Spinal cord (tissue), 10 donors: ENCODE data around the gene FRAS1. TPM values are rescaled to one million over a fixed set of nuclear protein-coding genes. Genes with fewer than 3 reads are reported as not detected.
"Not testable (repeated sequence)": the region's sequence is repeated elsewhere in the genome, so short reads cannot be mapped to it uniquely, and the experiment has no call there.

Experiments
- DNase-seq, 6 donors: peaks; one replicate each; pipeline versions ENCODE4 v3.0.0 to v3.0.0-alpha.2; 2013 to 2015; ENCODE audit warnings: low spot score in 6 of 6, low read depth in 4 of 6
- H3K27ac ChIP-seq: one replicate; pipeline ENCODE4 v1.5.1; 2013; ENCODE audit warnings: low read depth, low read length, control low read depth
- H3K27me3 ChIP-seq: one replicate; pipeline ENCODE4 v1.6.1; 2013; ENCODE audit warnings: low read length; ENCODE audit not compliant: control insufficient read depth, insufficient read depth
- H3K36me3 ChIP-seq: one replicate; pipeline ENCODE4 v1.6.1; 2013; ENCODE audit warnings: low read length; ENCODE audit not compliant: control insufficient read depth, insufficient read depth
- H3K4me1 ChIP-seq: one replicate; pipeline ENCODE4 v1.6.1; 2013; ENCODE audit warnings: low read length; ENCODE audit not compliant: control insufficient read depth, insufficient read depth
- H3K4me3 ChIP-seq: one replicate; pipeline ENCODE4 v1.5.1; 2013; ENCODE audit warnings: low read depth, low read length, control low read depth
- H3K9me3 ChIP-seq: one replicate; pipeline ENCODE4 v1.6.1; 2013; ENCODE audit warnings: low read length; ENCODE audit not compliant: control insufficient read depth, insufficient read depth
- WGBS: methylation state at CpG from one replicate; pipeline ENCODE4 v1.1.5; 2013; ENCODE audit warnings: missing lambda C conversion rate; ENCODE audit not compliant: insufficient coverage; 5-methylcytosine and 5-hydroxymethylcytosine counted together
- polyA plus RNA-seq, 2 donors: library from polyadenylated mRNA; unstranded; fragments of 120-200 nt; gene quantifications; one replicate each; pipeline ENCODE4 v1.2.1, GENCODE V29; 2013; ENCODE audit not compliant: insufficient read length in 2 of 2
- total RNA-seq, 2 donors: library from RNA; depleted of rRNA in 1 of 2; stranded (reverse); fragments of 120-200 nt in 1 of 2; fragments of >200 nt in 1 of 2; gene quantifications; one replicate each; pipeline versions ENCODE4 v1.2.3 to v1.2.4, GENCODE V29; 2013 to 2014
- donor health status: healthy.

FRAS1 gene
- total and polyA plus RNA-seq, 4 donors, result 7.5 to 24.0 (median 16.5) TPM

GRCh38 chr4:78493731-78494130 is 436.6 kb downstream of the FRAS1 start:
- Histone ChIP-seq H3K36me3 (no peaks in the 10 kb centered on the region), H3K4me1 (no peaks in the 10 kb centered on the region), H3K4me3 (no peak overlapping the region), H3K27me3 (no peaks in the 10 kb centered on the region), H3K9me3 (no peaks in the 10 kb centered on the region), H3K27ac (no peak overlapping the region)
- no peak for DNase-seq

DNA sequence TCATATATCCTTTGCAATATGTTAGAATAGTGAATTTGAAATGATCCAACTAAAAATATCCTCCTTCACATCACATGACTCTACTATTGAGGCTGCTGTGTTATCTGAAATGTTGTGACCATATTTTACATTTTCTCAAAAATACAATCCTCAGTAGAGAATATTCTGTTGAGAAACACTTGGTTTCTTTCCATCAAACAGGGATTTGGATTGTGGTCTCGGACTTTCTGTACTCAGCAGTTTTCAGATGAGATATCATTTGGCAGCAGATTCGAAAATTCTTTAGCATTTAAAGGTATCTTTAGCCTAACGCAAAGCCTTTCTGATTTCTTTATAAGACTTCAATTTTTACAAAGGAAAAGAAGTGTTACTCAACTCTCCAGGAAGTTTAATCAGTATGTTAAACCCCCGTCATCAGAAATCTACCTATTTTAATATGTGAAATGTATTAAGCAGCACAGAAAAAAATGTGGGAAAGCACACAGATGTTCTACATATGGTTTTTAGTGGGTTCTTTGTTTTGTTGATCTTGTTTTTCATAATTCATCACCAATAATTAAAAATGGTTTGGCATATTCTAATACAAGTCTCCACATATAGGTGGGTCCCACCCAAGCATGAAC is 439.0 kb downstream of the FRAS1 start:
- DNase-seq, result no peak
- Histone ChIP-seq H3K9me3 (no peaks in the 10 kb centered on the region), H3K27ac (no peak overlapping the region), H3K36me3 (no peaks in the 10 kb centered on the region), H3K27me3 (no peaks in the 10 kb centered on the region), H3K4me3 (no peak overlapping the region), H3K4me1 (no peaks in the 10 kb centered on the region)
- no CpG with 5 or more reads among the region's 4 CpGs for WGBS

DNA sequence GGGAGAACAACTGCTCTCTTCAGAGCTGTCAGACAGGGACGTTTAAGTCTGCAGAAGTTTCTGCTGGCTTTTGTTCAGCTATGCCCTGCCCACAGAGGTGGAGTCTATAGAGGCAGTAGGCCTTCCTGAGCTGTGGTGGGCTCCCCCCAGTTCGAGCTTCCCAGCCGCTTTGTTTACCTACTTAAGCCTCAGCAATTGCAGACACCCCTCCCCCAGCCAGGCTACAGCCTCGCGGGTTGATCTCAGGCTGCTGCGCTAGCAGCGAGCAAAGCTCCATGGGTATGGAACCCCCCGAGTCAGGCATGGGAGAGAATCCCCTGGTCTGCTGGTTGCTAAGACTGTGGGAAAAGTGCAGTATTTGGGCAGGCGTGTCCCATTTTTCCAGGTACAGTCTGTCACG is 449.1 kb downstream of the FRAS1 start:
- DNase-seq, H3K4me1 ChIP-seq, H3K4me3 ChIP-seq, H3K27ac ChIP-seq, H3K36me3 ChIP-seq, H3K27me3 ChIP-seq, H3K9me3 ChIP-seq: not testable (repeated sequence)
- WGBS, result 73% methylated on average over 10 of the region's 10 CpGs

DNA sequence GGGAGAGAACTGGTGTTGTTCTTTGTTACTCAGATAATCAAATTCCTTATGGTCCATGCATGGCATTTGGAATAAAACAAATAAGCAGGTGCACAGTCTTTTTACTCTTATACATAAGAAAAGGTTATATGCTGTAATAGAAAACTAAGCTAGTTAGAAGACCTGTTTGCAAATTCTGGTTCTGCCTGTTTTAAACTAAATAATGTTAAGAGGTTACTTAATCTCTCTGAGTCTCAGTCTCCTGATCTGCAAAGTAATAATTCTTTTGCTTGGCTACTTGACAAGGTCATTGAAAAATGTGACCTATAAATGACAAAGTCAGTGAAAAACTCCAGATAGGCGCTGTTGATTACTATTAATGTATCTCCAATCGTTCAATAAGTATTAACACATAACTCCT is 451.9 kb downstream of the FRAS1 start:
- Histone ChIP-seq H3K4me1 (no peaks in the 10 kb centered on the region), H3K4me3 (no peak overlapping the region)
- WGBS, result 100% methylated on average over 1 of the region's 2 CpGs

DNA sequence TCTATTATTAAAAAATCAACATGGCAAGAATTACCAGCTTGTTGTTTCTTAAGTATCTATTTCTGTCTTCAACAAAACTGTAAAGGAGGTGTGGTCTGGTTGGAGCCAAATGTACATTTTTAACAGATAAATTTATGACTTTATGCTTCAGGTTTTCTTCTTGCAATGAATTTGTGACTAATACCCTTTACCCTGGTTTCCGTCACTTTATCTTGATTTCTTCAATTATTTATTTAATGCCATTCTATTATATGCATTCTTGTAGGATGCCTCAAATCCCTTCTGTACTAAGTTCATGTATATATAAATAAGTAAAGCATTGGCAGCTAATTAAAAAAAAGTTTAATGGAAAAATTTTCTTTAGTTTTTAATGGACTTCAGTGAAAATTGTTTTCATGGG is 453.0 kb downstream of the FRAS1 start:
- no peak for DNase-seq
- H3K9me3 ChIP-seq, result no peaks in the 10 kb centered on the region
- no CpG with 5 or more reads among the region's 1 CpG for WGBS

More for the DNA sequence above, 451.9 kb downstream of the FRAS1 start:
- H3K9me3 ChIP-seq, result no peaks in the 10 kb centered on the region
- H3K36me3 ChIP-seq, result no peaks in the 10 kb centered on the region
- no peak for DNase-seq
- no peaks in the 10 kb centered on the region for H3K27me3 ChIP-seq
- no peak overlapping the region for H3K27ac ChIP-seq

GRCh38 chr4:78510681-78511080 is 453.6 kb downstream of the FRAS1 start:
- 60% methylated on average over 1 of the region's 1 CpG for WGBS
- no peak overlapping the region for H3K4me3 ChIP-seq
- H3K27me3 ChIP-seq, result no peaks in the 10 kb centered on the region
- no peaks in the 10 kb centered on the region for H3K4me1 ChIP-seq
- H3K27ac ChIP-seq, result no peak overlapping the region
- H3K36me3 ChIP-seq, result peaks cover 2% of the 10 kb centered on the region
- DNase-seq, result no peak
- no peaks in the 10 kb centered on the region for H3K9me3 ChIP-seq

More for the DNA sequence above, 453.0 kb downstream of the FRAS1 start:
- H3K36me3 ChIP-seq, result no peaks in the 10 kb centered on the region
- no peak overlapping the region for H3K4me3 ChIP-seq
- H3K4me1 ChIP-seq, result no peaks in the 10 kb centered on the region
- H3K27ac ChIP-seq, result no peak overlapping the region
- no peaks in the 10 kb centered on the region for H3K27me3 ChIP-seq

GRCh38 chr4:78512357-78512920 is 455.3 kb downstream of the FRAS1 start:
- 70% methylated on average over 2 of the region's 3 CpGs for WGBS
- Histone ChIP-seq H3K4me3 (no peak overlapping the region), H3K36me3 (peaks cover 3% of the 10 kb centered on the region), H3K27ac (peak overlapping the region; percentile 19), H3K9me3 (no peaks in the 10 kb centered on the region), H3K4me1 (no peaks in the 10 kb centered on the region), H3K27me3 (no peaks in the 10 kb centered on the region)
- DNase-seq, result peak in 1 of 6 donors; percentile 15

GRCh38 chr4:78513411-78513975 is 456.4 kb downstream of the FRAS1 start:
- DNase-seq, result no peak
- Histone ChIP-seq H3K36me3 (peaks cover 3% of the 10 kb centered on the region), H3K27ac (no peak overlapping the region), H3K27me3 (no peaks in the 10 kb centered on the region), H3K4me3 (no peak overlapping the region), H3K9me3 (no peaks in the 10 kb centered on the region), H3K4me1 (no peaks in the 10 kb centered on the region)
- 91% methylated on average over 2 of the region's 3 CpGs for WGBS

DNA sequence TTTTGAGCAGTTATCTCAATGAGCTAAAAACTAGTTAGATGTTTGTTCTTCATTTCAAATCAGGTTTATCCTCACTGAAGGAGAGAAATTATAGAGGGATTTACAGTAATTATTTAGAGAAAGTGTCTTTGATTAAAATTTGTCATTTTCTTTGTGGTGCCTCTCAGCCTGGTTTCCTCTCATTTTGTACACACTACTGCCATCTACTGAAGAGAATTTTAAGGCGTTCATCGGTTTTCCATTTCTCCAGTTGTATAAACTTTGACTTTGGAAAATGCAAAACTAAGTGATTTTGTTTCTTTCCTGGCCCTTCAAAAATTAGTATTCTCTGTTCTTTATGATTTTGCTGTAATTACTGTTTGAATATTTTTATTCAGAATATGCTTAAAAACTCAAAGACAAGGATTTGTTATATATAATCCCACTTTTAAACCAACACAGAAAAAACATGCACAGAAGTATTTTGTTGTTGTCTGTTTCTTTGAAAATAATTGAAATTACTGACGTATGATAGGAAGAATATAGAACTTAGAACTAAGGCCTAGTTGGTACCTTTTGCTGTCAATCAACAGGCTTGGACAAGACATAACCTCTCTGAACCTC is 460.0 kb downstream of the FRAS1 start:
- Histone ChIP-seq H3K27ac (no peak overlapping the region), H3K4me3 (no peak overlapping the region), H3K4me1 (no peaks in the 10 kb centered on the region), H3K9me3 (no peaks in the 10 kb centered on the region), H3K36me3 (peaks cover 3% of the 10 kb centered on the region), H3K27me3 (no peaks in the 10 kb centered on the region)
- peak in 5 of 6 donors; percentile 19 to 86 (median 48) for DNase-seq
- no CpG with 5 or more reads among the region's 3 CpGs for WGBS

DNA sequence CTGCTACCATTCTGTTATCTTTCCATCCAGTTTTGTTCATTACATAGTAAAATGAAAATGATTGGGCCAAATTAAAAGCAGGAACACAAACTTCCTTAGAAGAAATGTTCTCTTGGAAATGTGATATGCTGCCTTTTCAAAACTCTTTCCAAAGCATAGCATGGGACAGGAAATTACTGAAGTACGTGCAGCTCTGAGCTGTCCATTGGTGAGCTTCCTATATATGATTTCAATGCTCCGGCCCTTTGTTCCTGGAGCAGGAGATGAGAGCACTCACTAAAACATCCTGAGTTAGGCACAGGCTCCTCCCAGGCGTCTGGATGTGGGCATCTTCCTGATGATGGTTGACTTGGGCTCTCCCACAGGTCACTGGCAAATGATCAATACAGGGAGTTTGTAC is 461.4 kb downstream of the FRAS1 start:
- no peaks in the 10 kb centered on the region for H3K27me3 ChIP-seq
- 83% methylated on average over 3 of the region's 3 CpGs for WGBS
- H3K4me3 ChIP-seq, result no peak overlapping the region
- DNase-seq, result no peak
- H3K9me3 ChIP-seq, result no peaks in the 10 kb centered on the region
- no peak overlapping the region for H3K27ac ChIP-seq
- H3K36me3 ChIP-seq, result peaks cover 3% of the 10 kb centered on the region
- H3K4me1 ChIP-seq, result no peaks in the 10 kb centered on the region
